GM21360 (cell line): ENCODE measurements around the gene DCLK3.
A peak's percentile ranks its signal among the peaks of the same experiment; 100 is the strongest.

ENCODE experiments used
- ATAC-seq: cut with Tn5 transposase; IDR thresholded peaks from one replicate; pipeline ENCODE4 v1.9.1; 2021; ENCODE audit warnings: mild to moderate bottlenecking, moderate library complexity; ENCODE audit not compliant: unreplicated experiment

DCLK3 gene

GRCh38 chr3:36763850-36764703, at the start of gene DCLK3:
DCLK3 (minus strand) TSS chr3:36764553; CDS start chr3:36764263, 290 bp downstream.
- ATAC-seq: no peak

- no peak for ATAC-seq
Measured at GRCh38 chr3:36813305-36813704, 49.0 kb upstream of the DCLK3 start.

- ATAC-seq: no peak
Measured at GRCh38 chr3:36812240-36812639, 47.9 kb upstream of the DCLK3 start.

DNA sequence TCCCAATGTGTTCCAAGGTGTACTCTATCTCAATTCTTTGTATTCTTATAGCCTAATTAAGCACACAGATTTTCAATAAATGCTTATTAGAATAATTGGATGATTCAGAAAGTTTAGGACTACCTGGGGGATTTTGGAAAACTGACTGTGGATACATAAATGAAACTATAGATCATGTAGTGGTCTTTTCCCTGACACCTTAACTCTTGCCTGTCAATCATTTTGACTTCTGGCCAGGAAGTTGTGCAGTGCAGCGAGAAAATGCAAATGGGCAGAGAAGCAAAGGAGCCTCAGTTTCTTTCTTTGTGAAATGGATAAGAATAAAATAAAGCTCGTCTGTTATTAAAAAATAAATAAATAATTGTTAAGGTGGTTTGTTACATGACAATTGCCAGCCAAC, 47.4 kb upstream of the DCLK3 start:
- ATAC-seq: no peak

DNA sequence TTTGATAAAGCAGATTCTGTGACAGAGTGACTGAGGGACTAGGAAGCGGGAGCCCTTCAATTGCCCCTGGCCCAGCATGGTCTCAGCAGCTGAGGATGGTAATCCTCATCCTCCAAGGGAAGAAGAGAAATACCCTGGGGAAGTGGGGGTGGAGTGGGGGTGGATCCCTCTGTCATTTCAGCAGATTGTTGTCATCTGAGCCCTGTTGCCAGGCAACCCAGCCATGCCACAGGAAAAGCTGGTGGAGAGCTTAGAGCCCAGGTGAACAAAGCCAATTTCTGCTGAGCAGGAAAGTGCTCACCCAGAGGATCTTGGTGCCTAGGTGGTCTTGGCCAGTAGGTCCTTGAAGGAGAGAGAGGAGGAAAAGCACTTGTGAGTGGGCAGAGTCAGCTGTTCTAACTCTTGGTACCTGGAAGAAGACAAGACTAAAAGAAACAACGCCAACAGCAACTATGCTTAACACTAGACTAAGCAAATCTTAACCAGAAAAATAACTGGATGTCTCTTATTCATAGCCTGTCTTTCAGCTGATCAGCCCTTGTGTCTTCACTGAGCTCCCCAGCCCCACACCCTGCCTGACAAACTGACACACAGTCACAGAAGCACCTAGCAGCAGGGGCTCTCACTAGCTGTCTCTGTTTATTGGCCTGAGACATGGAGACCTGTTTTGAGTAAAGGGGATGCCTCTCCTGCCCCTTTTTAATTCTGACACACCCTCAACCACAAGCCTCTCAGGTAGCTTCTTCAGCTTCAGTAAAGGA, 40.1 kb upstream of the DCLK3 start:
- no peak for ATAC-seq

DNA sequence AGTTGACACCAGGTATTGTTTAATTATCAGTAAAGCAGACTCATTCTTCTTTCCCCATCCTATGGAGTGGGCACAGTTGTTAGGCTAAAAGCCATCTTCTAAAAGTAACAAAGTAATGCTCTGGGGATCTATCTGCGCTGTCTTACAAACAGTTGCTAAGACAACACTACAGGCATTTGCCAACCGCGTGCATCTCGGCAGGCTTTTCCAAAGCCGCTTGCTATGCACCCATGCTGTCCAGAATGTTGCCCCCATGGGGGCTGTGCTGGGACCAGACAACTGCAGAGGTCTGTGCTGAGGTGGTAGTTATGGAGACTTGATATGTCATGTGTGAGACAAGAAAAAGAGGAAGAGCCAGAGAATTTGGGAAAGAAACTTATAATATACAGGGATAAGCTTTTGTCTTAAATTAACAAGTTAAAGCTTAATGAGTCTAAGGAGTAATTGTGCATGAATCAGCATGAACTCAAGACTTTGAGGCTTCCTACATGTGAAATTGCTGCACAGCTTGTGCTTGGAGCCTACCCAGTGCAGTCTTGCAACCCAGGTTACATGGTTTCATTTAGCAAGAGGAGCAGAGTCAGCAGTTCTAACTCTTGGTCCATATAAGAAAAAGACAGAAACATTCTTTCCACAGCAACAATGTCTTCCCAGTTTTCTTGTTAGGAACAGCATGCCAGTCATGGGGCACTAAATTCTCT, 38.9 kb upstream of the DCLK3 start:
- ATAC-seq: no peak

GRCh38 chr3:36800533-36801116, 36.3 kb upstream of the DCLK3 start:
- ATAC-seq: no peak

GRCh38 chr3:36796881-36797280, 32.5 kb upstream of the DCLK3 start:
- ATAC-seq: no peak

DNA sequence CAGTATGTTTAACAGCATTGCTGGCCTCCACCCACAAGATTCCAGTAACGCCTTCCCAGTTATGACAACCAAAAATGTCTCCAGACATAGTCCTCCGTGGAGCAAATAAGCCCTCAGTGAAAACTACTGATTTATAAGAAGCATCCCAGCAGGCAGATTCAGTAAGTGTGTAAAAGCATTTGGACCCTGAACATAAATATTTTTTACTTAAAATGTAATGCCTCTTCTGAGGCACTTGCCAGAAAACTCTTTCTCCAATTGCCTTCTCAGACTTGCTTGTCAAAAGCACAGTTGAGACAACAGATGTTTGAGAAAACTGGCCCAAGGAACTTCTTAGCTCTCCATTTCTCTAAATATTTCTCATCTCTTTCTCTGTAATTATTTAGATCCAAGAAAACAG, 31.8 kb upstream of the DCLK3 start:
- ATAC-seq: no peak

DNA sequence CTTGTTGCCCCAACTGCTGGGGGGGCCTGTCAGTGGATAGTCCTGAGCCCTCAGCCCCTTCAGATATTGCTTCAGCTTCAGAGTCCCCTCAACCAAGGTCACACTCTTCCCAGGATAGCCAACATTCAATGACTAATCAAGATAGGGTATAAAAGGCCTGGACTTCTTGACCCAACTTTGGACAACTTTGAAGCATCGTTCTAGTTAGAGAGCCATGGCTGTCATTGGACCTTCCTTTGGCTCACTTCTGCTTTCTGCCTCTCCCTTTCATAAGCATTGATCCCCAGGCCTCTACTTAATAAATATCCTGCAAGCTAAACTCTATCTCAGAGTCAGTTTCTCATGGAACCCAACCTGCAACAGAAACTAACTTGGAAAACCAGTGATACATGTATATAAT, 31.3 kb upstream of the DCLK3 start:
- no peak for ATAC-seq

- peak; percentile 70 for ATAC-seq
Measured at GRCh38 chr3:36792342-36792741, 28.0 kb upstream of the DCLK3 start.

- no peak for ATAC-seq
Measured at GRCh38 chr3:36790765-36791164, 26.4 kb upstream of the DCLK3 start.

DNA sequence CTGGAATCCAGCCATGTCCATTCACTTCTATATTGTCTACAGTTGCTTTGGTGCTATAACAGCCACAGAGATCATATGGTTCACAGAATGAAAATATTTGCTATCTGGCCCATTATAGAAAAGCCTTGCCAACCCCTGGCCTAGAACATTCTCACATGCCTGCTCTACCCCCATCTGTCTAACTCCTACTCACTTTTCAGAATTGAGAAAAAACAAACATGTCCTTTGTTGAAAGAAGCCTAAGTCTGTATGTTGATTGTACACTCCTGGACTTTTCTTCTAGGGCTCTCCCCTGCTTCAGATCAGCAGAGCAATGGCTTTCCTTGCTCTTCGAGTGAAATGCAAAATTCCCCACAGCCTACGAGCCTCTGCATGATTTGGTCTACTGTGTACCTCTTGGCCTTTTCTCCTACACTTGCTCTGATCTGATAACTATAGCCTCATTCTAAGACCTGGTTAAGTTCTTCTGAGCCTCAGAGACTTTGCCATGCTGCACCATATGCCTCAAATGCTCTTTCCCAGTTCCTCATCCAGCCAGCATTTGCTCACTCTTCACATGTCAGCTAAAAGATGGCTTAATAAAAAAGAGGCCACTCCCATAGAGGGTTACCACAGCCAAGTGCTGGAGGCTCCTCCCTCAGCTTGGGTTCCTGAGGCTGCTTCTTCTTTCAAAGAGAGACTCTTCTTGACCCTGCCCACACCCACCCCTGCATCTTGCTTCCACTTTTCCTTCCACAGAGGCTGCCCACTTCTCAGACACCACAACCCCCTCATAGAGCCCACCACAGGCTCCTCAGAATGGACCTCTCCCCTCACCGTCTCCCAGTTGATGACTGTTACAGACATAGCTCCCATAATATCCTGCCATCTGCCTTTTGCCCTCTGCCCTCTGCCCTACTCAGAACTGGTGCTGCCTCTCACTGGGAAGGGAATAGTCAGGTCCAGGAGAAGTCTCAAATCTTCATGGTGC, 22.9 kb upstream of the DCLK3 start:
- no peak for ATAC-seq

- ATAC-seq: no peak
Measured at GRCh38 chr3:36784138-36784635, 19.8 kb upstream of the DCLK3 start.

DNA sequence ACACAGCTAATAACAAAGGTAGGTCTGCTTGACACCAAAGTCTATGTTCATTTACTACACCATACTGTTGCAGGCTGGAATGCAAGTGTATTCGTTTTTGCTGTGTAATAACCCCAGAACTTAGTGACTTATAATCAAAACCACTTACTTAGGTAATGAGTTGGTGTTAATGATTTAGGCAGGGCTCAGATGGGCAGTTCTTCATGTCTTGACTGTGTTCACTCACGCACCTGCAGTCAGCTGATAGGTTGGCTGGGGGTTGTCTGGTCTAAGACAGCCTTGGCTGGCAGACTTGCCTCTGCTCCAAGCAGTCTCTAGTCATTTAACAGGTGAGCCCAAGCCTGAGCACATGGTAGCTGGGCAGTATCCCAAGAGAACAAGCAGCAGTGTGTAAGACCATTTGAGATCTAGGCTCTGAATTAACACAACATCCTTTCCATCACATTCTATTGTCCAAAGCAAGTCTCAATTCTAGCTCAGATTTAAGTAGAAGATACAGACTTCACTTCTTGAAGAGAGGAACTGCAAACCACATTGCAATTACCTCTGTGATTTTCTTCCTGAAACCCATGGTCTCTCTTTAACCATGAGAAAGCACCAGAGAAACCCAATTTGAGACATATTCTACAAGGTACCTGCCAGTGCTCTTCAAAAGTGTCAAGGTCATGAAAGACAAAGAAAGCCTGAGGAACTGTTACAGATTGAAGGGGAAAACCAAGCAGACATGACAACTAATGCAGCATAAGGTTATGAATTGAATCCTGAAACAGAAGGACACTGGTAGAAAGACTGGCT, 13.3 kb upstream of the DCLK3 start:
- ATAC-seq: no peak

DNA sequence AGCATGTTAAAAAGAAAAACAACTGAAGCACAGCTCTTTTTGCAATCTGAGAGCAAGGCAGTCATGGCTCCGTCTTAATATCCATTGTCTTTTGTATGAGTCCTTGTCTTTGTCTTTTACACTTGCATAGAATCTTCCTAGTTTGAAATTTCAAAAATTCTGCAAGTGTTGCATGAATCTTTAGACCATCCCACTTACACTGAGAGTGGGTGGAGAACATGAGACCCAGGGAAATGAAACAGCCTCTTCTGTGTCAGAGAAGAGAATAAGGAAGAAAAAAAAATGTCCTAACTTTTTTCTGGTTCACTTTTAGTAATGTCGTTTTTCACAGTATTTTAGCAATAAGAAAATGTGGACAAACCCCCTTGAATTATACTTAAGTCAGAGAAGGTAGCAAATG, 12.1 kb upstream of the DCLK3 start:
- no peak for ATAC-seq

GRCh38 chr3:36774052-36774451, 9.7 kb upstream of the DCLK3 start:
- no peak for ATAC-seq

- no peak for ATAC-seq
Measured at GRCh38 chr3:36771931-36772330, 7.6 kb upstream of the DCLK3 start.

DNA sequence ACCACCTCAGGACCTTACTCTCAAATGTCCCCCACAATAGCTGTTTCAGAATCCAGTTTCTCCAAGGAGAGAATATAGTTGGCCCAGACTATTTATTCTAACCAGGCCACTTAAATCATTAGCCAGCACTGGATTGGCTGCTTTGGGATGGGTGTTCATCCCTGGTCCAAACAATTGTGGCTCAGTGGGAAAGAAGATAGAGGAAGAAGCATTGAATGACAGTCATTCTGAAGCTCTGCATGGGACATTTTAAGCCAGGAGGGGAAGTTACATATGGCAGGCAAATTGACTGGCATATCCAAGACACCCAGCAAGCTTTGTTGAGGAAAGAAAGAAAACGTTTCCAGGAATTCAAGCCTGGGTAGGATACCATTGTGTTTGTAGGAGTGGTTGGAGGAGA, 5.6 kb upstream of the DCLK3 start:
- ATAC-seq: no peak
